ENCODE data around the gene ZNF630.
A peak's percentile ranks its signal among the peaks of the same experiment; 100 is the strongest.
"Not testable (repeated sequence)": the region's sequence is repeated elsewhere in the genome, so short reads cannot be mapped to it uniquely, and the experiment has no call there.

Gene ZNF630

GRCh38 chrX:48071064-48071985, at the start of gene ZNF630:
Gene ZNF630 (minus strand): TSS chrX:48071640. CDS start chrX:48066886, 4,754 bp downstream.
- peak; percentile 99 for FAIRE-seq
- DNase-seq (ENCODE audit: insufficient read length, low spot score): peak; percentile 48

GRCh38 chrX:48107717-48108116, 36.3 kb upstream of the ZNF630 start:
- FAIRE-seq (no peak), DNase-seq (ENCODE audit: insufficient read length, low spot score) (no peak)

- no peak for DNase-seq (ENCODE audit: insufficient read length, low spot score)
- FAIRE-seq: no peak
Measured at GRCh38 chrX:48102874-48103374, 31.5 kb upstream of the ZNF630 start.

- FAIRE-seq: no peak
- no peak for DNase-seq (ENCODE audit: insufficient read length, low spot score)
Measured at GRCh38 chrX:48101443-48101842, 30.0 kb upstream of the ZNF630 start.

DNA sequence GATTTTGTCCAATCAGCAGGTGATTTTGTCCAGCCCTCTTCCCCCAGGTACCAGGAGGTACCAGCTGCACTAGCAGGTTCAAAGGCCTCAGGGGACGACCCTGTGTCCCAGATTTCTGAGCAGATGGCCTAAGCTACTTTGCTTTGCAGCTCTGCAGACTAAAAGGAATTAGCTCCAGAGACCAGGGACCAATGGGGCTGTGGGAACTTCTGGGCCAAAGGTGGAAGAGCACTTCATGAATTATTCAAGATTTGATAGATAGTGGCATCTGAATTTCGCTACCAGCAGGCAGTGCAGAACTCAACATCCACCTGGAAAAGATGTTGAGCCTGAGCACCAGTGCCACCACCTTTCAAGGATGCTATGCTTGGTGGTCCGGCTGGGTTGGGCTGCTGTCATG, 21.1 kb upstream of the ZNF630 start:
- DNase-seq (ENCODE audit: insufficient read length, low spot score); FAIRE-seq: not testable (repeated sequence)

DNA sequence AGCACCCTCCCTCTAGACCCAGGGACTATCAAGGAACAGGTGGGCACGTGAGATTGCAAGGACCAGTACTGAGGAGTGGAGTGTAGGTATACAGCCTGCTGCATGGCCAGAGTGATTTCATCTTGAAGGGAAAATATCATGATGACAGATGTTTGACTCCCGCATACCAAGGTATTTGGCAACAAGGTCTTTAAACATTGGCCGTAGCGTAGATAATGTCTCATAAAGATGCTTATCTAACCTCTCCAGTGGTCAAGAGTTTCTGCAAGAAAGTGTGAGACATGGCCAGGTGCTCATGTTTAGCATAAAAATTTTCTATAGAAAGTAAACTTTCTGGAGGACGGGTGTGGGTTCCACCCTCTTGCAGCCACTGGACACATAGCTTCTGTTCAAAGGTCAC, 18.7 kb upstream of the ZNF630 start:
- DNase-seq (ENCODE audit: insufficient read length, low spot score) (no peak), FAIRE-seq (peak; percentile 51)

DNA sequence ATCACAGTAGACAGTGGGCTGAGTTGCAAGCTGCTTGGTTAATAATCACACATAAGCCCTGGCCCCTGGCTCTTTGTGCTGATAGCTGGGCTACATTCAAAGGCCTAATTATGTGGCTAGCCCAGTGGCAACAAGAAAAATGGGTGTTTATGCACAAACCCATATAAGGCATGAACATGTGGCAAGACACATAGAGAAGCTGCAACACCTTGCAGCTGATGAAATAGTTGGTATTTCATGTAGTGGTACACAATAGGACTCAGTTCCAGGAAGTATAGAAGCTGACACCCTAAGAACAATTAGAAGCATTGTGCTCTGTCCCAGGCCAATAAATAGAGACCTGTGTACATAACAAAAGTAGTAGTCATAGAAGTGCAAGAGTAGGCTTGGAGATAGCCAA, 14.6 kb upstream of the ZNF630 start:
- DNase-seq (ENCODE audit: insufficient read length, low spot score) (no peak), FAIRE-seq (no peak)

DNA sequence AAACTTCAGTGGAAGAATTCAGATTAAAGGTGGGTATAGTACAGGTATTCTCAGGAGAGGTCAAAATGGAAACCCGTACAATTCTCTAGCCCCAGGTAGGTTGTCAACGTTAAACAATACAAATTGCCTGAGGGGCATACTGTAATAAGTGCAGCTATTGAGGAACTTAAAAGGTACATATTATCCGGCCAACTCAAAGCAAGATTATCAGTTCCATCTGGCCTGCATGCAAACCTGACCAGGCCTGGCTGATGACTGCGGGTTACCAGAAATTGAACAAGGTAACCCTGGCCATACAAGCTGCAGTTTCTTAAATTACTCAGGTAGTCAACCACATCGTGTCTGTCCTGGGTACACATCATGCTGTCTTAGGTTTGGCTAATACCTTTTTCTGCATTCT, 12.3 kb upstream of the ZNF630 start:
- no peak for DNase-seq (ENCODE audit: insufficient read length, low spot score)
- FAIRE-seq: peak; percentile 40

DNA sequence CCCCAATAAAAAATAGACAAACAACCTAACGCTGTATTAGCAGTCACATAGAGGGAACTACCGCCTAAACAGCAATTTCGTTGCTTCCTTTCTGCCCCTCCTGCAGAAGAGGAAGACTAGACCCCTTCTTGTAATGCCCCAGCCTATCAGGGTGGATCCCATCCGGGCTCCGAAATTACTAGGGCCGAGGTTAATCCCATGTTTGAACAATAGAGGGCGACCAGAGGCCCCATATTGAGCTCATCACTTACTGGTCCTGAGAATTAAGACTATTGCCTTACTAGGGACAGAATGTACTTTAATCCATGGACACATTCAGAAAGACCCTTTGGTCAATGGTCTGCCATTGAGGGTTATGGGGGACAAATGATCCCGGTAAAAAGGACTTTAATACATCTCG, 11.8 kb upstream of the ZNF630 start:
- peak; percentile 75 for FAIRE-seq

DNA sequence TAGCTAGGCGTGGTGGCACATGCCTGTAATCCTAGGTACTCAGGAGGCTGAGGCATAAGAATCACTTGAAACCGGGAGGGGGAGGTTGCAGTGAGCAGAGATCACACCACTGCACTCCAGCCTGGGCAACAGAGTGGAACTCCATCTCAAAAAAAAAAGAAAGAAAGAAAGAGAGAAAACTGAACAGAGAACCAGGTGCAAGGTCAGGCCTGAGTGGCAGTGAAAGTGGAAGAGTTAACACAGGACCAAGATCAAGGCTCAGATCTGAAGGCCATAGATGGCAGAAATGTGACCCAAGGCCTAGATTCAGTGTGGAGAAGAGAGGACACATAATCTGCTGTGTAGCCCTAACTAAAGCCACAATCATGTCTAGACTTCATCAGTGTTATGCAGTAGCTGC, 4.9 kb upstream of the ZNF630 start:
- FAIRE-seq (no peak), DNase-seq (ENCODE audit: insufficient read length, low spot score) (peak; percentile 6)

More for the DNA sequence above, 11.8 kb upstream of the ZNF630 start:
- peak; percentile 10 for DNase-seq (ENCODE audit: insufficient read length, low spot score)

- FAIRE-seq: peak; percentile 35
- no peak for DNase-seq (ENCODE audit: insufficient read length, low spot score)
Measured at GRCh38 chrX:48071986-48072605, 656 bp upstream of the ZNF630 start.

GRCh38 chrX:48068096-48068887, 3.1 kb downstream of the ZNF630 start:
- FAIRE-seq: peak; percentile 74
- no peak for DNase-seq (ENCODE audit: insufficient read length, low spot score)

- DNase-seq (ENCODE audit: insufficient read length, low spot score) (no peak), FAIRE-seq (no peak)
Measured at GRCh38 chrX:48064261-48064660, 7.2 kb downstream of the ZNF630 start.

- FAIRE-seq (no peak), DNase-seq (ENCODE audit: insufficient read length, low spot score) (no peak)
Measured at GRCh38 chrX:48059296-48059639, 12.2 kb downstream of the ZNF630 start.

GRCh38 chrX:48058621-48059295, 12.7 kb downstream of the ZNF630 start:
- FAIRE-seq (no peak), DNase-seq (ENCODE audit: insufficient read length, low spot score) (no peak)

GRCh38 chrX:48046846-48047245, 24.6 kb downstream of the ZNF630 start:
- FAIRE-seq: no peak

GRCh38 chrX:48045410-48046311, 25.8 kb downstream of the ZNF630 start:
- FAIRE-seq: peak; percentile 8
- DNase-seq (ENCODE audit: insufficient read length, low spot score): no peak

More at GRCh38 chrX:48046846-48047245, 24.6 kb downstream of the ZNF630 start:
- DNase-seq (ENCODE audit: insufficient read length, low spot score): no peak

GRCh38 chrX:48043056-48043455, 28.4 kb downstream of the ZNF630 start:
- FAIRE-seq: no peak
- DNase-seq (ENCODE audit: insufficient read length, low spot score): no peak

GRCh38 chrX:48035891-48036290, 35.5 kb downstream of the ZNF630 start:
- FAIRE-seq: no peak

More at GRCh38 chrX:48035891-48036290, 35.5 kb downstream of the ZNF630 start:
- DNase-seq (ENCODE audit: insufficient read length, low spot score): no peak
